Colonic mucosa (tissue), 4 donors: ENCODE data around the gene HIF1A. TPM values are rescaled to one million over a fixed set of nuclear protein-coding genes. Genes with fewer than 3 reads are reported as not detected.

Experiments used
- DNase-seq: peaks from one replicate; pipeline ENCODE4 v3.0.0-alpha.2; 2020
- H3K27ac ChIP-seq: fragments of 200-600 bp; one replicate; pipeline ENCODE4 v1.8.0; 2021
- H3K27me3 ChIP-seq: fragments of 200-600 bp; one replicate; pipeline ENCODE4 v1.8.0; 2021
- H3K36me3 ChIP-seq: fragments of 200-600 bp; one replicate; pipeline ENCODE4 v1.8.0; 2021
- H3K4me1 ChIP-seq: fragments of 200-600 bp; one replicate; pipeline ENCODE4 v1.8.0; 2021; ENCODE audit warnings: mild to moderate bottlenecking
- H3K4me3 ChIP-seq: fragments of 200-600 bp; one replicate; pipeline ENCODE4 v1.8.0; 2021
- H3K9ac ChIP-seq, 2 donors: one replicate each; pipeline ENCODE4 v1.7.0; 2013; ENCODE audit warnings: control low read depth in 2 of 2, low read depth in 2 of 2, low read length in 2 of 2
- H3K9me3 ChIP-seq: fragments of 200-600 bp; one replicate; pipeline ENCODE4 v1.8.0; 2021
- CTCF ChIP-seq: fragments of 200-600 bp; IDR thresholded peaks from one replicate; pipeline ENCODE4 v1.8.0; 2022; ENCODE audit warnings: antibody characterized with exemption, mild to moderate bottlenecking
- intact Hi-C: fragments of 100-400 bp; cut with DNase I; formaldehyde crosslinking; loops from one replicate; pipeline ENCODE4 v1.14.1; 2022
- total RNA-seq, 2 donors: library from RNA; stranded (reverse); fragmentation: NEBNext Ultra II Directional in 1 of 2; extraction: Animal tissue kit (Norgen Biotek cat#: 25700) in 1 of 2; gene quantifications; one replicate each; pipeline ENCODE4 v1.2.1, GENCODE V29; 2021
- donor health status: healthy.
- donor health status: DM: no; HTN: no; CAD: no.
- donor health status: DM: no; HTN: no; CAD: no.

HIF1A gene
- total RNA-seq, 2 donors from 2014 or later, result 99.1 to 128 TPM

GRCh38 chr14:61663312-61663979 lies 31.9 kb upstream of the HIF1A start:
- H3K4me3 ChIP-seq, result no peak overlapping the region
- no peaks in the 10 kb centered on the region for H3K9me3 ChIP-seq
- H3K27me3 ChIP-seq, result no peaks in the 10 kb centered on the region
- H3K36me3 ChIP-seq, result no peaks in the 10 kb centered on the region
- no peak for TF ChIP-seq CTCF
- intact Hi-C loops, result no loop called here
- no peaks in the 10 kb centered on the region for H3K4me1 ChIP-seq
- no peak for DNase-seq
- peak overlapping the region; percentile 3 for H3K27ac ChIP-seq
- no peak overlapping the region for H3K9ac ChIP-seq

- Histone ChIP-seq H3K9ac (no peak overlapping the region), H3K9me3 (no peaks in the 10 kb centered on the region), H3K27ac (no peak overlapping the region), H3K4me1 (no peaks in the 10 kb centered on the region), H3K27me3 (no peaks in the 10 kb centered on the region), H3K4me3 (no peak overlapping the region), H3K36me3 (no peaks in the 10 kb centered on the region)
- intact Hi-C loops, result no loop called here
- peak; percentile 55 for DNase-seq
- TF ChIP-seq CTCF, result no peak
Measured at GRCh38 chr14:61668282-61668681, 27.0 kb upstream of the HIF1A start.

GRCh38 chr14:61670576-61670975 lies 24.7 kb upstream of the HIF1A start:
- intact Hi-C loops, result no loop called here
- H3K27me3 ChIP-seq, result no peaks in the 10 kb centered on the region
- no peak overlapping the region for H3K27ac ChIP-seq
- H3K9me3 ChIP-seq, result no peaks in the 10 kb centered on the region
- DNase-seq, result no peak
- no peak for TF ChIP-seq CTCF
- no peaks in the 10 kb centered on the region for H3K36me3 ChIP-seq
- H3K9ac ChIP-seq, result no peak overlapping the region
- H3K4me3 ChIP-seq, result no peak overlapping the region
- no peaks in the 10 kb centered on the region for H3K4me1 ChIP-seq

- no peak overlapping the region for H3K4me3 ChIP-seq
- peak overlapping the region; percentile 18 for H3K27ac ChIP-seq
- no peak for TF ChIP-seq CTCF
- no peaks in the 10 kb centered on the region for H3K4me1 ChIP-seq
- intact Hi-C loops, result no loop called here
- no peak for DNase-seq
- H3K36me3 ChIP-seq, result no peaks in the 10 kb centered on the region
- H3K27me3 ChIP-seq, result no peaks in the 10 kb centered on the region
- peak overlapping the region in 1 of 2 donors; percentile 15 for H3K9ac ChIP-seq
- H3K9me3 ChIP-seq, result no peaks in the 10 kb centered on the region
Measured at GRCh38 chr14:61671082-61671481, 24.2 kb upstream of the HIF1A start.

GRCh38 chr14:61672796-61673195 lies 22.5 kb upstream of the HIF1A start:
- H3K36me3 ChIP-seq, result no peaks in the 10 kb centered on the region
- no peak overlapping the region for H3K27ac ChIP-seq
- no peaks in the 10 kb centered on the region for H3K27me3 ChIP-seq
- H3K4me3 ChIP-seq, result no peak overlapping the region
- no peak for TF ChIP-seq CTCF
- no peak overlapping the region for H3K9ac ChIP-seq
- H3K4me1 ChIP-seq, result no peaks in the 10 kb centered on the region
- no peaks in the 10 kb centered on the region for H3K9me3 ChIP-seq
- DNase-seq, result no peak
- intact Hi-C loops, result no loop called here
